GM23338 (cell line): ENCODE results near the gene DOCK4. TPM values are rescaled to one million over a fixed set of nuclear protein-coding genes. Genes with fewer than 3 reads are reported as not detected.

ENCODE experiments used
- ATAC-seq: fragments of 200-7000 bp; cut with Tn5 transposase; 3 replicates; pipeline ENCODE4 v1.9.1; 2020
- DNase-seq: peaks from one replicate; pipeline ENCODE4 v3.0.0-alpha.2; 2015; ENCODE audit warnings: low spot score
- H2AFZ ChIP-seq: fragments of 200-600 bp; sonication (generic); 2 replicates; pipeline ENCODE4 v1.8.0; 2016; ENCODE audit warnings: antibody characterized with exemption, mild to moderate bottlenecking, moderate library complexity
- H3F3A ChIP-seq: fragments of 200-600 bp; sonication (generic); replicated peaks from 2 replicates; pipeline ENCODE4 v1.8.0; 2017; ENCODE audit warnings: antibody characterized with exemption, mixed run types, low read depth
- H3K27ac ChIP-seq: fragments of 200-600 bp; sonication (generic); 2 replicates; pipeline ENCODE4 v1.6.1; 2016; ENCODE audit warnings: low read depth
- H3K27me3 ChIP-seq: fragments of 200-600 bp; sonication (generic); 2 replicates; pipeline ENCODE4 v1.8.0; 2016; ENCODE audit warnings: mild to moderate bottlenecking, mixed run types, moderate library complexity; ENCODE audit not compliant: insufficient read depth
- H3K36me3 ChIP-seq: fragments of 200-600 bp; sonication (generic); 2 replicates; pipeline ENCODE4 v1.8.0; 2016; ENCODE audit warnings: mild to moderate bottlenecking; ENCODE audit not compliant: insufficient read depth
- H3K4me1 ChIP-seq: fragments of 200-600 bp; sonication (generic); 2 replicates; pipeline ENCODE4 v1.8.0; 2016; ENCODE audit warnings: mild to moderate bottlenecking, moderate library complexity; ENCODE audit not compliant: insufficient read depth
- H3K4me2 ChIP-seq: fragments of 200-600 bp; sonication (generic); 2 replicates; pipeline ENCODE4 v1.7.1; 2017; ENCODE audit warnings: mixed run types
- H3K4me3 ChIP-seq: fragments of 200-600 bp; sonication (generic); 2 replicates; pipeline ENCODE4 v1.6.1; 2016; ENCODE audit warnings: mixed run types
- H3K79me2 ChIP-seq: fragments of 200-600 bp; sonication (generic); replicated peaks from 2 replicates; pipeline ENCODE4 v1.8.0; 2017; ENCODE audit warnings: mild to moderate bottlenecking; ENCODE audit not compliant: insufficient read depth
- H3K9me2 ChIP-seq: fragments of 200-600 bp; sonication (generic); 2 replicates; pipeline ENCODE4 v1.8.0; 2017; ENCODE audit not compliant: insufficient read depth
- H4K20me1 ChIP-seq: fragments of 200-600 bp; sonication (generic); replicated peaks from 2 replicates; pipeline ENCODE4 v1.8.0; 2017; ENCODE audit warnings: mild to moderate bottlenecking; ENCODE audit not compliant: insufficient read depth
- H3K27ac Mint-ChIP-seq: 2 replicates; pipeline ENCODE4 v1.8.0; 2020; ENCODE audit warnings: inconsistent platforms, mild to moderate bottlenecking, moderate library complexity, mixed read lengths
- H3K27me3 Mint-ChIP-seq: 3 replicates; pipeline ENCODE4 v1.8.0; 2022; ENCODE audit warnings: low read depth, mild to moderate bottlenecking, moderate library complexity, mixed read lengths, inconsistent platforms; ENCODE audit not compliant: insufficient read depth, poor library complexity
- H3K36me3 Mint-ChIP-seq: 3 replicates; pipeline ENCODE4 v1.8.0; 2021; ENCODE audit warnings: low read depth, mild to moderate bottlenecking, inconsistent platforms, moderate library complexity, mixed read lengths
- H3K4me1 Mint-ChIP-seq: 3 replicates; pipeline ENCODE4 v1.8.0; 2020; ENCODE audit warnings: mild to moderate bottlenecking, inconsistent platforms, mixed read lengths
- H3K4me3 Mint-ChIP-seq: 3 replicates; pipeline ENCODE4 v1.8.0; 2021; ENCODE audit warnings: moderate library complexity, mild to moderate bottlenecking, inconsistent platforms, mixed read lengths
- H3K9me3 Mint-ChIP-seq: 3 replicates; pipeline ENCODE4 v1.8.0; 2020; ENCODE audit warnings: moderate library complexity, mild to moderate bottlenecking, inconsistent platforms, mixed read lengths
- CREB1 ChIP-seq: fragments of 250-450 bp; sonication (Bioruptor Pico); IDR thresholded peaks from 2 replicates; pipeline ENCODE4 v1.5.0; 2020; ENCODE audit warnings: low read depth, mild to moderate bottlenecking, moderate library complexity
- CTCF ChIP-seq, 2 experiments: fragments of 200-600 bp in 1 of 2; sonication (generic) in 1 of 2; conservative IDR thresholded peaks; 2 replicates each; pipeline versions ENCODE4 v1.5.1 to v1.6.1; 2016 to 2017; ENCODE audit warnings: antibody characterized with exemption in 2 of 2, low read depth in 2 of 2, mild to moderate bottlenecking in 2 of 2, moderate library complexity in 1 of 2
- ETS1 ChIP-seq: IDR thresholded peaks from 2 replicates; pipeline ENCODE4 v1.6.1; 2016; ENCODE audit warnings: antibody characterized with exemption
- JUNB ChIP-seq: IDR thresholded peaks from one replicate; pipeline ENCODE4 v1.6.1; 2016; ENCODE audit warnings: antibody characterized with exemption; ENCODE audit not compliant: unreplicated experiment
- NANOG ChIP-seq: IDR thresholded peaks from 2 replicates; pipeline ENCODE4 v1.6.1; 2016; ENCODE audit warnings: antibody characterized with exemption, borderline replicate concordance
- POLR2AphosphoS5 ChIP-seq: IDR thresholded peaks from 2 replicates; pipeline ENCODE4 v1.6.1; 2016; ENCODE audit warnings: antibody characterized with exemption, low read depth
- REST ChIP-seq: IDR thresholded peaks from one replicate; pipeline ENCODE4 v1.6.1; 2018; ENCODE audit warnings: antibody characterized with exemption; ENCODE audit not compliant: unreplicated experiment
- ZNF331 ChIP-seq: fragments of 250-450 bp; sonication (Bioruptor Pico); IDR thresholded peaks from 2 replicates; pipeline ENCODE4 v1.5.0; 2020; ENCODE audit warnings: low read depth, mild to moderate bottlenecking, moderate library complexity
- polyA plus RNA-seq: library from polyadenylated mRNA; unstranded; fragments of >200 nt; fragmentation: Nextera tagmentation; extraction: Ambion mirVana; gene quantifications from 2 replicates; pipeline ENCODE4 v1.2.1, GENCODE V29; 2016
- total RNA-seq: library from RNA; depleted of rRNA; stranded (reverse); fragments of >200 nt; shearing (Covaris generic); gene quantifications from 2 replicates; pipeline ENCODE4 v1.2.3, GENCODE V29; 2014

DOCK4 gene
- total and polyA plus RNA-seq, 2 experiments from 2014 or later = 6.3 to 33.8 TPM

- no peak for TF ChIP-seq NANOG
Observed at GRCh38 chr7:111728635-111728995, 477.6 kb downstream of the DOCK4 start (continued).

- Mint-ChIP-seq H3K4me3 (peak overlapping the region; percentile 61; the same call in 2 of the 3 replicates), H3K36me3 (no peaks in the 10 kb centered on the region; the same call in 2 of the 3 replicates), H3K4me1 (no peaks in the 10 kb centered on the region), H3K27ac (no peak overlapping the region), H3K27me3 (peaks cover 3% of the 10 kb centered on the region), H3K9me3 (no peaks in the 10 kb centered on the region)
- Histone ChIP-seq H3K4me2 (peak overlapping the region; percentile 50; the same call in 1 of the 2 replicates), H3K4me1 (no peaks in the 10 kb centered on the region), H3K27ac (no peak overlapping the region), H3K4me3 (peak overlapping the region; percentile 41), H2AFZ (no peak overlapping the region), H3K27me3 (no peaks in the 10 kb centered on the region), H4K20me1 (no peaks in the 10 kb centered on the region), H3F3A (no peaks in the 10 kb centered on the region), H3K36me3 (no peaks in the 10 kb centered on the region), H3K79me2 (no peaks in the 10 kb centered on the region), H3K9me2 (no peaks in the 10 kb centered on the region)
- DNase-seq (peak; percentile 65), ATAC-seq (peak; percentile 79)
- TF ChIP-seq CTCF (conservative IDR thresholded peaks at IDR 0.05; ENCODE audit: low read depth in 2 of 2) = 0 out of 4 replicates have a peak, but pooled peaks of 1 of the 2 experiments have one; percentile 2
- no peak for TF ChIP-seq REST
- TF ChIP-seq ETS1 = no peak
- no peak for TF ChIP-seq ZNF331 (CRISPR knock-in tag)
Observed at GRCh38 chr7:111727905-111728634, 478.1 kb downstream of the DOCK4 start.

GRCh38 chr7:111718886-111719285 is 487.3 kb downstream of the DOCK4 start:
- no peak for DNase-seq

More at GRCh38 chr7:111718886-111719285, 487.3 kb downstream of the DOCK4 start:
- Mint-ChIP-seq H3K4me3 (no peak overlapping the region), H3K36me3 (peaks cover 19% of the 10 kb centered on the region), H3K4me1 (no peaks in the 10 kb centered on the region), H3K27ac (no peak overlapping the region), H3K9me3 (peaks cover 39% of the 10 kb centered on the region), H3K27me3 (no peaks in the 10 kb centered on the region)
- Histone ChIP-seq H3K36me3 (no peaks in the 10 kb centered on the region; the same call in 1 of the 2 replicates), H3K79me2 (no peaks in the 10 kb centered on the region), H3K4me2 (no peak overlapping the region), H3F3A (no peaks in the 10 kb centered on the region), H3K4me1 (no peaks in the 10 kb centered on the region), H3K4me3 (no peak overlapping the region), H3K9me2 (peaks cover 8% of the 10 kb centered on the region; the same call in 1 of the 2 replicates), H3K27ac (no peak overlapping the region), H4K20me1 (no peaks in the 10 kb centered on the region), H3K27me3 (no peaks in the 10 kb centered on the region), H2AFZ (no peak overlapping the region)
- TF ChIP-seq CREB1 (CRISPR knock-in tag) (no peak), JUNB (no peak), POLR2AphosphoS5 (no peak), NANOG (no peak), REST (no peak)
- ATAC-seq = no peak
